GM19452 (cell line): Measurements from ENCODE around the gene USP15.
"Not testable (repeated sequence)": the region's sequence is repeated elsewhere in the genome, so short reads cannot be mapped to it uniquely, and the experiment has no call there.

ENCODE experiments used
- ATAC-seq: cut with Tn5 transposase; IDR thresholded peaks from one replicate; pipeline ENCODE4 v1.9.1; 2021; ENCODE audit not compliant: unreplicated experiment

USP15 gene

GRCh38 chr12:62317017-62317416 is 56.8 kb downstream of the USP15 start:
- no peak for ATAC-seq

- no peak for ATAC-seq
These were observed 58.9 kb downstream of the USP15 start for GRCh38 chr12:62319058-62319457.

- no peak for ATAC-seq
These were observed 59.9 kb downstream of the USP15 start for GRCh38 chr12:62320054-62320453.

- ATAC-seq = no peak
These were observed 63.2 kb downstream of the USP15 start for GRCh38 chr12:62323386-62323785.

GRCh38 chr12:62328296-62328921 is 68.2 kb downstream of the USP15 start:
- ATAC-seq = no peak

- ATAC-seq = peak; percentile 72
These were observed 71.1 kb downstream of the USP15 start for GRCh38 chr12:62331306-62331705.

GRCh38 chr12:62332598-62332997 is 72.4 kb downstream of the USP15 start:
- no peak for ATAC-seq

- ATAC-seq = no peak
These were observed 74.9 kb downstream of the USP15 start for GRCh38 chr12:62335057-62335456.

GRCh38 chr12:62335796-62336195 is 75.6 kb downstream of the USP15 start:
- no peak for ATAC-seq

GRCh38 chr12:62337643-62338042 is 77.4 kb downstream of the USP15 start:
- ATAC-seq = not testable (repeated sequence)

- not testable (repeated sequence) for ATAC-seq
These were observed 82.6 kb downstream of the USP15 start for GRCh38 chr12:62342614-62343303.

- not testable (repeated sequence) for ATAC-seq
These were observed 83.3 kb downstream of the USP15 start for GRCh38 chr12:62343304-62344120.

- ATAC-seq = not testable (repeated sequence)
These were observed 84.7 kb downstream of the USP15 start for GRCh38 chr12:62344731-62345556.

- no peak for ATAC-seq
These were observed 85.5 kb downstream of the USP15 start for GRCh38 chr12:62345667-62346066.

- no peak for ATAC-seq
These were observed 86.6 kb downstream of the USP15 start for GRCh38 chr12:62346817-62347216.

GRCh38 chr12:62347922-62348650 is 87.9 kb downstream of the USP15 start:
- ATAC-seq = no peak

- ATAC-seq = no peak
These were observed 90.3 kb downstream of the USP15 start for GRCh38 chr12:62350554-62350953.

GRCh38 chr12:62351326-62351725 is 91.1 kb downstream of the USP15 start:
- ATAC-seq = no peak

GRCh38 chr12:62361048-62361447 is 100.8 kb downstream of the USP15 start:
- ATAC-seq = no peak

GRCh38 chr12:62363506-62363905 is 103.3 kb downstream of the USP15 start:
- no peak for ATAC-seq
